HT-29 (cell line): ENCODE results near the gene PRKCQ. TPM values are rescaled to one million over a fixed set of nuclear protein-coding genes. Genes with fewer than 3 reads are reported as not detected.

Experiments
- DNase-seq: peaks from one replicate; pipeline ENCODE4 v3.0.0-alpha.2; 2015; ENCODE audit warnings: low spot score
- total RNA-seq: library from RNA; depleted of rRNA; stranded (reverse); fragments of >200 nt; shearing (Covaris generic); gene quantifications from 2 replicates; pipeline ENCODE4 v1.2.3, GENCODE V29; 2014

Gene PRKCQ
- total RNA-seq, 1 experiment from 2014 or later: 0.03 TPM

GRCh38 chr10:6525599-6526165 lies 54.4 kb downstream of the PRKCQ start:
- no peak for DNase-seq

- DNase-seq: no peak
Observed at GRCh38 chr10:6522230-6522629, 57.8 kb downstream of the PRKCQ start.

GRCh38 chr10:6520138-6520537 lies 59.9 kb downstream of the PRKCQ start:
- DNase-seq: no peak

- no peak for DNase-seq
Observed at GRCh38 chr10:6518791-6519429, 61.2 kb downstream of the PRKCQ start.

GRCh38 chr10:6516929-6517284 lies 63.2 kb downstream of the PRKCQ start:
- no peak for DNase-seq

GRCh38 chr10:6516281-6516928 lies 63.7 kb downstream of the PRKCQ start:
- no peak for DNase-seq

GRCh38 chr10:6514844-6515780 lies 65.0 kb downstream of the PRKCQ start:
- no peak for DNase-seq

- no peak for DNase-seq
Observed at GRCh38 chr10:6514180-6514579, 65.9 kb downstream of the PRKCQ start.

- no peak for DNase-seq
Observed at GRCh38 chr10:6513476-6513875, 66.6 kb downstream of the PRKCQ start.

- no peak for DNase-seq
Observed at GRCh38 chr10:6512182-6512581, 67.9 kb downstream of the PRKCQ start.

- no peak for DNase-seq
Observed at GRCh38 chr10:6511347-6511746, 68.7 kb downstream of the PRKCQ start.

GRCh38 chr10:6507311-6507710 lies 72.8 kb downstream of the PRKCQ start:
- no peak for DNase-seq

GRCh38 chr10:6505300-6505699 lies 74.8 kb downstream of the PRKCQ start:
- DNase-seq: no peak

GRCh38 chr10:6504296-6504695 lies 75.8 kb downstream of the PRKCQ start:
- DNase-seq: no peak

- DNase-seq: no peak
Observed at GRCh38 chr10:6503171-6503570, 76.9 kb downstream of the PRKCQ start.

GRCh38 chr10:6501931-6502330 lies 78.1 kb downstream of the PRKCQ start:
- no peak for DNase-seq

GRCh38 chr10:6499974-6500373 lies 80.1 kb downstream of the PRKCQ start:
- DNase-seq: no peak

GRCh38 chr10:6498771-6499170 lies 81.3 kb downstream of the PRKCQ start:
- DNase-seq: no peak

- DNase-seq: no peak
Observed at GRCh38 chr10:6497620-6498019, 82.5 kb downstream of the PRKCQ start.

- DNase-seq: no peak
Observed at GRCh38 chr10:6494936-6495592, 85.0 kb downstream of the PRKCQ start.

- DNase-seq: no peak
Observed at GRCh38 chr10:6494442-6494819, 85.6 kb downstream of the PRKCQ start.
